Body of pancreas (tissue), 4 donors: ENCODE measurements around the gene CABP5. TPM values are rescaled to one million over a fixed set of nuclear protein-coding genes. Genes with fewer than 3 reads are reported as not detected.

ENCODE experiments used
- ATAC-seq: fragments of 150-250 bp; one replicate; pipeline ENCODE4 v1.9.1; 2016
- DNase-seq, 4 donors: peaks; one replicate each; pipeline ENCODE4 v3.0.0-alpha.2; 2019
- H3K27ac ChIP-seq, 4 donors: fragments of 200-600 bp; sonication (generic); 1 replicate in 3 of 4; 2 replicates in 1 of 4; pipeline versions ENCODE4 v1.5.1 to v1.6.1; 2016 to 2019; ENCODE audit warnings: mild to moderate bottlenecking in 1 of 4, mixed read lengths in 1 of 4, moderate library complexity in 1 of 4
- H3K27me3 ChIP-seq, 2 donors: fragments of 200-600 bp; sonication (generic); one replicate each; pipeline ENCODE4 v1.6.0; 2016; ENCODE audit warnings: mild to moderate bottlenecking in 1 of 2
- H3K36me3 ChIP-seq, 2 donors: fragments of 200-600 bp; sonication (generic); replicated peaks in 1 of 2; 2 replicates each; pipeline ENCODE4 v1.5.1; 2016; ENCODE audit warnings: low read depth in 2 of 2; ENCODE audit not compliant: insufficient read depth in 1 of 2
- H3K4me1 ChIP-seq: fragments of 200-600 bp; sonication (generic); one replicate; pipeline ENCODE4 v1.6.0; 2016
- H3K4me3 ChIP-seq, 2 donors: fragments of 200-600 bp; sonication (generic); 1 replicate in 1 of 2; 2 replicates in 1 of 2; pipeline ENCODE4 v1.5.1; 2016 to 2019
- H3K9me3 ChIP-seq, 3 donors: fragments of 200-600 bp; sonication (generic); 1 replicate in 2 of 3; 2 replicates in 1 of 3; pipeline ENCODE4 v1.5.1; 2016
- POLR2A ChIP-seq, 3 donors: fragments of 450-650 bp; IDR thresholded peaks; one replicate each; pipeline ENCODE4 v1.6.1; 2016; ENCODE audit warnings: antibody characterized with exemption in 3 of 3, mild to moderate bottlenecking in 2 of 3
- WGBS, 2 donors: methylation state at CpG; one replicate each; pipeline ENCODE4 v1.1.5; 2017; 5-methylcytosine and 5-hydroxymethylcytosine counted together
- intact Hi-C: fragments of 100-400 bp; cut with DNase I; formaldehyde crosslinking; loops from one replicate; pipeline ENCODE4 v1.15.1; 2023
- total RNA-seq, 2 donors: library from RNA; depleted of rRNA; stranded (reverse); fragments of >200 nt; gene quantifications; one replicate each; pipeline ENCODE4 v1.1.0, GENCODE V29; 2016
- TF ChIP-seq, protein P1 (sequence below), 7 experiments: fragments of 450-650 bp in 4 of 7; fragments of 200-600 bp in 3 of 7; sonication (generic) in 3 of 7; IDR thresholded peaks; one replicate each; pipeline ENCODE4 v1.5.1; 2016 to 2019; ENCODE audit warnings: antibody characterized with exemption in 7 of 7

CABP5 gene
- total RNA-seq, 2 donors from 2014 or later = not detected

DNA sequence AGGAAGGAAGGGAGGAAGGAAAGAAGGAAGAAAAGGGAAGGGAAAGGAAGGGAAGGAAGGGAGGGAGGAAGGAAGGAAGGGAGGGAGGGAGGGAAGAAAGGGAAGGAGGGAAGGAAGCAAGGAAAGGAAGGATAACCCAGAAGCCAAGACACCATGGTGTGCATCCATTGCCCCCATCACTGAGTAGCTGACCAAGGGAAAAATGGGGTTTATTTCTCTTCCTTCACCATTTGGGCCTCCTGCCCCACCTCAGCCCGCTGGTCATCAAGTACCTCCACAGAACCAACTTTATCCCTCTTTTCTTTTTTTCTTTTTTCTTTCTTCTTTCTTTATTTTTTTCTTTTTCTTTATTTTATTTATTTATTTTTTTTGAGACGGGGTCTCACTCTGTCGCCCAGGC is 20.4 kb downstream of the CABP5 start:
- 69 to 79% methylated on average over 3 of the region's 3 CpGs for WGBS, 2 donors
- ATAC-seq (no peak), DNase-seq (no peak)
- TF ChIP-seq POLR2A (IDR thresholded peaks at IDR 0.05) = no peak
- TF ChIP-seq, protein P1, sequence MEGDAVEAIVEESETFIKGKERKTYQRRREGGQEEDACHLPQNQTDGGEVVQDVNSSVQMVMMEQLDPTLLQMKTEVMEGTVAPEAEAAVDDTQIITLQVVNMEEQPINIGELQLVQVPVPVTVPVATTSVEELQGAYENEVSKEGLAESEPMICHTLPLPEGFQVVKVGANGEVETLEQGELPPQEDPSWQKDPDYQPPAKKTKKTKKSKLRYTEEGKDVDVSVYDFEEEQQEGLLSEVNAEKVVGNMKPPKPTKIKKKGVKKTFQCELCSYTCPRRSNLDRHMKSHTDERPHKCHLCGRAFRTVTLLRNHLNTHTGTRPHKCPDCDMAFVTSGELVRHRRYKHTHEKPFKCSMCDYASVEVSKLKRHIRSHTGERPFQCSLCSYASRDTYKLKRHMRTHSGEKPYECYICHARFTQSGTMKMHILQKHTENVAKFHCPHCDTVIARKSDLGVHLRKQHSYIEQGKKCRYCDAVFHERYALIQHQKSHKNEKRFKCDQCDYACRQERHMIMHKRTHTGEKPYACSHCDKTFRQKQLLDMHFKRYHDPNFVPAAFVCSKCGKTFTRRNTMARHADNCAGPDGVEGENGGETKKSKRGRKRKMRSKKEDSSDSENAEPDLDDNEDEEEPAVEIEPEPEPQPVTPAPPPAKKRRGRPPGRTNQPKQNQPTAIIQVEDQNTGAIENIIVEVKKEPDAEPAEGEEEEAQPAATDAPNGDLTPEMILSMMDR (IDR thresholded peaks at IDR 0.05) = no peak
- Histone ChIP-seq H3K9me3 (no peaks in the 10 kb centered on the region), H3K4me1 (no peaks in the 10 kb centered on the region), H3K4me3 (no peak overlapping the region), H3K27me3 (no peaks in the 10 kb centered on the region), H3K36me3 (no peaks in the 10 kb centered on the region), H3K27ac (no peak overlapping the region)
- intact Hi-C loops = no loop called here

DNA sequence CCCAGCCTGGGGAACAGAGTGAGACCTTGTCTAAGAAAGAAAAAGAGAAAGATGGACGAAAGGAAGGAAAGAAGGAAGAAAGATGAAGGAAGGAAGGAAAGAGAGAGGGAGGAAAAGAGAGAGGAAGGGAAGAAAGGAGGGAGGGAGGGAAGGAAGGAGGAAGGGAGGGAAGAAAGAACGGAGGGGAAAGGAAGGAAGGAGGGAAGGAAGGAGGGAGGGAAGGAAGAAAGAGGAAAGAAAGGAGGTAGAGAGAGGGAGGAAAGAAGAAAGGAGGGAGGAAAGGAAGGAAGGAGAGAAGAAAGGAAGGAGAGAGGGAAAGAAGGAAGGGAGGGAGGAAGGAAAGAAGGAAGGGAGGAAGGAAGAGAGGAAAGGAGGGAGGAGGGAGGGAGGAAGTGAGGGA is 20.9 kb downstream of the CABP5 start:
- WGBS, 2 donors = 31 to 38% methylated on average over 2 of the region's 2 CpGs
- Histone ChIP-seq H3K4me1 (no peaks in the 10 kb centered on the region), H3K27ac (no peak overlapping the region), H3K36me3 (no peaks in the 10 kb centered on the region), H3K9me3 (no peaks in the 10 kb centered on the region), H3K27me3 (no peaks in the 10 kb centered on the region), H3K4me3 (no peak overlapping the region)
- intact Hi-C loops = no loop called here
- DNase-seq = no peak
- no peak for ATAC-seq
- TF ChIP-seq, protein P1 (IDR thresholded peaks at IDR 0.05) = no peak
- no peak for TF ChIP-seq POLR2A (IDR thresholded peaks at IDR 0.05)

DNA sequence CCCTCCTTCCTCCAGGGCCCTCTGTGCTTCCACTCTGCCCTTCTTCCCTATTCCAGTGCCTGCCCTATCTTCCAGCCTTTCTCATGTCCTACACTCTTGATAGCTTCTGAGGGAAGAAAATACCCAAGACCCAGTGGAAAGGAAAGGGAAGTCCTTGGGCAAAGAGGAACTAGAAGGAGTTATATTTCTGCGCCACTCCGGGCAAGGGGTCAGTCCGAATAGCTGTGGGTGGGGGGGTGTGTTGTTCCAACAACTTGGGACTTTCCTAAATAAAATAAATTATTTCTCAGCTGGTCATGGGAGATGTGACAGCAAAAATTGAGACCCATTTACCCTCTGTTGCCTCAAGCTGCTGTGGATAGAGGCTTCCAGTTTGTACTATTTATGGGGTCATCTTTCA is 23.2 kb downstream of the CABP5 start:
- ATAC-seq = no peak
- TF ChIP-seq, protein P1 (IDR thresholded peaks at IDR 0.05) = no peak
- TF ChIP-seq POLR2A (IDR thresholded peaks at IDR 0.05) = no peak
- Histone ChIP-seq H3K4me1 (no peaks in the 10 kb centered on the region), H3K36me3 (no peaks in the 10 kb centered on the region), H3K27ac (no peak overlapping the region), H3K9me3 (no peaks in the 10 kb centered on the region), H3K27me3 (no peaks in the 10 kb centered on the region), H3K4me3 (no peak overlapping the region)
- WGBS, 2 donors = 52 to 77% methylated on average over 3 of the region's 3 CpGs
- intact Hi-C loops = no loop called here
- no peak for DNase-seq

DNA sequence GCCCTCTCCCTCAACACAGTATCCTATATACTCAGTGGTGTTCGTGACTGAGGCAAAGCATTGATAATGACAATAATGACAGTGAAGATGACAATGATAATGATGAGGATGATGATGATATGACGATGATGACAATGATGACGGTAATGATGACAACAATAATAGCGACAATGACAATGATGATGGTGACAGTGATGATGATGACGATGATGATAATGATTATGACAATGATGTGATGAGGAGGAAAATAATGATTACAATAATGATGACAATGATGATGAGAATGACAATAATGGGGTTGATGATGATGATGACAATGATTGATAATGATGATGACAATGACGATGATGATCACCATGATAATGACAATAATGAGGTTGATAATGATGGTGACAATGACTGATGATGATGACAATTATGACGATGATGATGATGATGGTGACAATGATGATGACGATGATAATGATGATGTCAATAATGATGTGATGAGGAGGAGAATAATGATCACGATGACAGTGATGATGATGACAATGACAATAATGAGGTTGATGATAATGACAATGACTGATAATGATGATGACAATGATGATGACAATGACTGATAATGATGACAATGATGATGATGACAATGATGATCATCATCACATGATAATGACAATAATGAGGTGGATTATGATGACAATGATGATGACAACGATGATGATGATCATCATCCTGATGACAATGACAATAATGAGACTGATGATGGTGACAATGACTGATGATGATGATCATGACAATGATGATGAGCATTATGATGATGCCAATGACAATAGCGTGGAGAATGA is 32.7 kb downstream of the CABP5 start:
- intact Hi-C loops = no loop called here
- TF ChIP-seq, protein P1 (IDR thresholded peaks at IDR 0.05) = no peak
- TF ChIP-seq POLR2A (IDR thresholded peaks at IDR 0.05) = no peak
- no peak overlapping the region for H3K27ac ChIP-seq
- no peak for DNase-seq
- H3K9me3 ChIP-seq = no peaks in the 10 kb centered on the region
- WGBS, 2 donors = 74 to 79% methylated on average over 11 of the region's 11 CpGs
- H3K36me3 ChIP-seq = no peaks in the 10 kb centered on the region
- no peaks in the 10 kb centered on the region for H3K27me3 ChIP-seq
- H3K4me1 ChIP-seq = no peaks in the 10 kb centered on the region
- no peak overlapping the region for H3K4me3 ChIP-seq
- no peak for ATAC-seq

DNA sequence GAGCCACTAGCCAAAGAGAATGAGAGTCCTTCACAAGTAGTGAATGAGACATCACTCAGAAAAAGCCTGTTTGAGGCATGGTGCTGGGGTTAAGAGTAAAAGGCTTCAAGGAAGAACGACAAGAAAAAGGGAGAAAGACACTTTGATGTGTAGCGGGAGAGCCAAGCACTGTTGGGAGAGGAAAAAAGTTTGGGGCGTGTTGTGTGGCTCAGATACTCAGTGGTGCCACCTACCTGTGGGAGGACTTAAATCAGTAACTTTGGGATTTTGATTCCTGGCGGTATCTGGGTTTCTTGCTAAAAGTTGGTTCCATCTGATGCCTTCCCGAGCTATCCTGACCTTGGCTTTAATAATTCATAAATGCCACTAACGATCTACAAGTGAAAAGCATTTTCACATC is 37.1 kb downstream of the CABP5 start:
- DNase-seq = no peak
- ATAC-seq = no peak
- no peak overlapping the region for H3K4me3 ChIP-seq
- TF ChIP-seq POLR2A (IDR thresholded peaks at IDR 0.05) = no peak
- TF ChIP-seq, protein P1 (IDR thresholded peaks at IDR 0.05) = no peak
- H3K27ac ChIP-seq = no peak overlapping the region
- intact Hi-C loops = no loop called here
- no peaks in the 10 kb centered on the region for H3K36me3 ChIP-seq
- no peaks in the 10 kb centered on the region for H3K9me3 ChIP-seq
- H3K27me3 ChIP-seq = no peaks in the 10 kb centered on the region
- no peaks in the 10 kb centered on the region for H3K4me1 ChIP-seq
- 63 to 72% methylated on average over 6 of the region's 6 CpGs for WGBS, 2 donors
